ENCODE results near the gene NEK4.

GRCh38 chr3:52779837-52780585, 9.3 kb upstream of the NEK4 start:
- TF ChIP-seq ZKSCAN8 (CRISPR knock-in tag; IDR thresholded peaks at IDR 0.05; ENCODE audit: borderline replicate concordance) = no peak
- TF ChIP-seq MAX (IDR thresholded peaks at IDR 0.05) = no peak
- no peak for TF ChIP-seq ZBTB21 (CRISPR knock-in tag; IDR thresholded peaks at IDR 0.05)
- no peak for TF ChIP-seq POLR2A (IDR thresholded peaks at IDR 0.05; ENCODE audit: insufficient read depth in 1 of 2, low read depth in 2 of 2, low read length in 2 of 2)
- TF ChIP-seq CBX5 (CRISPR knock-in tag; IDR thresholded peaks at IDR 0.05; ENCODE audit: borderline replicate concordance) = no peak

Measured in HepG2 (cell line).